GM18867 (cell line): ENCODE measurements around the gene ZBTB32.

ENCODE experiments used
- ATAC-seq: cut with Tn5 transposase; IDR thresholded peaks from one replicate; pipeline ENCODE4 v1.9.1; 2021; ENCODE audit warnings: mild to moderate bottlenecking, moderate library complexity; ENCODE audit not compliant: unreplicated experiment

ZBTB32 gene

DNA sequence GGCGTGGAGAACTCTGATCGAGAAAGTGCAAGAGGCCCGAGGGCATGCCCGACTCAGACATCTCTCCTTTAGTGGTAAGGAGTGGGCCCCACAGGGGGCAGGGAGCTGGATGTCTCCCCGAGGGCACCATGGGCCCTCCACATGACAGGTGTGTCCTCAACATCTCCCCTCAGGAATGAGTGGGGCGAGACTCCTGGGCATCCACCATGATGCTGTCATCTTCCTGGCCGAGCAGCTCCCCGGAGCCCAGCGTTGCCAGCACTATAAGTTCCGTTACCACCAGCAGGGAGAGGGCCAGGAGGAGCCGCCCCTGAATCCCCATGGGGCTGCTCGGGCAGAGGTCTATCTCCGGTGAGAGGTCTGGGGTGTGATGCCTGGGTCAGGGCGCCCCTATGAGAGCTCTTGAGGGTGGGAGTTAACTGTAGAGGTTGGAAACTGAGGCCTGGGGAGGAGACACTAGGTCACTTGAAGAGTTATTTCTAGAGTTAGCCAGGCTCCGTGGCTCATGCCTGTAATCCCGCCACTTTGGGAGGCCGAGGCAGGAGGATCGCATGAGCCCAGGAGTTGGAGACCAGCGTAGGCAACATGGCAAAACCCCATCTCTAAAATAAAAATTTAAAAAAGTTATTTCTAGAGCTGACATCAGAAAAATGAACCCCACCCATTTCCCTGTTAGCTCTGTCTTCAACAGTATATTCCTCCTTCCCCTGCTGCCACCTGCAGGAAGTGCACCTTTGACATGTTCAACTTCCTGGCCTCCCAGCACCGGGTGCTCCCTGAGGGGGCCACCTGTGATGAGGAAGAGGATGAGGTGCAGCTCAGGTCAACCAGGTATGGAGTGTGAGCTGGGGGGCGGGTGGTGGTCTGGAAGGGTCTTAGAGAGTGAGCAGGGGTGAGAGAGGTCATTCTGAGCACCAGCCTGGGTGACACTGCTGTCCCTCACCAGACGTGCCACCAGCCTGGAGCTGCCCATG lies 32.8 kb downstream of the ZBTB32 start:
- no peak for ATAC-seq

DNA sequence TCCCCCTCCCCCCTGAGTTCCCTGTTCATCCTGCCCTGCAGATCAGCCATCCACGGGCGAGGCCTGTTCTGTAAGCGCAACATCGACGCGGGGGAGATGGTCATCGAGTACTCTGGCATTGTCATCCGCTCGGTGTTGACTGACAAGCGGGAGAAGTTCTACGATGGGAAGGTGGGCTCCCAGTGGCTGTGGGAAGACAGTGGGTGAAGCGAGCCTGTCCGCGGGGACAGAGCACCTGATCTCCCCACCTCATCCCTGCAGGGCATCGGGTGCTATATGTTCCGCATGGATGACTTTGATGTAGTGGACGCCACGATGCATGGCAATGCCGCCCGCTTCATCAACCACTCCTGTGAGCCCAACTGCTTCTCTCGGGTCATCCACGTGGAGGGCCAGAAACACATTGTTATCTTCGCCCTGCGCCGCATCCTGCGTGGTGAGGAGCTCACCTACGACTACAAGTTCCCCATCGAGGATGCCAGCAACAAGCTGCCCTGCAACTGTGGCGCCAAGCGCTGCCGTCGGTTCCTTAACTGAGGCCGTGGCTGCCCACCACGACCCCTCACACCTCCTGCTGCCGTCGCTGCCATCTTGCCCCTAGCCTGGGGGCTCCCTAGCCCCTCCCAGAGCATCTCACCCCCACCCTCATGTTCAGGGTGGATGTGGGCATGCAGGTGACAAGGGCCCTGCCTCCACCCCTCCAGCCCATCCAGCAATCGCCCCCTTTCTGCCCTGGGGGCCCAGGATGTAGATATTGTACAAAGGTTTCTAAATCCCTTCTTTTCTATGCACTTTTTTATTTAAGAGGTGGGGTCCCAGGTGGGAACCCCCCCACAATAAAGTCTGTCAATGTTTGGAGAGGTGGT lies 33.9 kb downstream of the ZBTB32 start:
- no peak for ATAC-seq

DNA sequence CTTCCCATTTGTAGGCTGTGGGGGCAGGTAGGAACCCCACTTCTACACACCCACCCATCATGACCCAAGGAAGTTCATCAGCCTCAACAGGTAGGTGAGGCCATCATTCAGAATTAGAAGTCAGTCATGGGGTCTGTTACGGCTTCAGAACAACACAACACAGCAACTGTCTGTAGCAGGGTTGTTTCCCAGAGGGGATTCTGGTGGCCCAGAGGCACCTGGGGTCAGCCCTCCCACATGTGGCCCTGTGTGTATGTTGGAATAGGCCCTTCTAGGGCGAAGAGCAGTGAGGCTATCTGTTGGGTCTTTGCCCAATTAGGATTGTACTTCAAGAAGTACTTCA lies 34.5 kb downstream of the ZBTB32 start:
- ATAC-seq, result no peak

DNA sequence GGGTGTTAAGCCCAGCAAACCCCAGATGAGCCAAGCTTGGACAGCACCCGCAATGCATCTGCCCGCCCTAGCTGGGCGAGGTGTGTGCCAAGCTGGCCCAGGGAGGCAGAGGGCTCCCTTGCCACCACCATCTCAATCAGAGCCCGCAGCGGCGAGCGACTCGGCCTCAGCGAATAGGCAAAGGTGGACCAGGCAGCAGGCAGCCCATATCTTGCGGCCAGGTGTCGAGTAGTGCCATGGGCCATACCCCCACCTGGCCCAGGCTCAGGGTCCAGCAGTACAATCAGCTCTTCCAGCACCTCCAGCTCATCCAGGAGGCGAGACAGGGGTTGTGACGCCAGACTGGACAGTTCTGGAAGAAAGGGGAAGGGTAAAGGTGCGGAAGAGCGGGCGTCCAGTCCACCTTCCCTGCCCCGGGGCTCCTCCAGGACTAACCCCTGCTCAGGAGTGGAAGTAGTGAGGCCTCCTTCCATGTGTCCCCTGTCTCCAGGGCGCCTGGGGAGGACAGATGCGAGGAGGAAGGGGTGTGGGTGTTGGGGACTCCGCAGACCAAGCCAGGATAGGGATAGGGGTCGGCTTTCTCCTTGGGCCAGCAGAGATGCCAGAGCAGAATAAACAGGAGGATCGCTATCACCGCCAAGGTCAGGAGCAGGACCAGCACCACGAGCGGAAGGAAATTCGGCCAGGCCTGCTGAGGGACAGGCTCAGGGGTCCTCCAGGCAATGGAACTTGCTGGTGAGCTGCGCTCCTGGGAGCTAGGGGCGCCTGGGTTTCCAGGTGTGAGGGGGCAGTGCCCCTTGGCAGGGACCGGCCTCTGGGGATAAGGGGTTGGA lies 35.1 kb downstream of the ZBTB32 start:
- no peak for ATAC-seq

DNA sequence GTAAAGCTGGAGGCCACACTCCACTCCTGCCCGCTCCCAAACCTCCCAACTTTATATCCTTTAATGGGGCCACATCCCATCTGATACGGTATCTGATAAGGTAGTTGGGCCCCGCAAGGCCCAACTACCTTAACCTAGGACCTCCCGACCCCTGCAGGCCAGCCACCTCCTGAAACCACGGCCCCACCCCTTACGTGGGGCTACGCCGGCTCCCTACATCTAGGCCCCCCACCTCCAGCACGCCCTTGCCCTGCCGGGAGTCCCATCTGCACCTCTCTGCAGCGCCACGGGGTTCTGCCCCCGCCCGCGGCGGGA lies 35.7 kb downstream of the ZBTB32 start:
- no peak for ATAC-seq

DNA sequence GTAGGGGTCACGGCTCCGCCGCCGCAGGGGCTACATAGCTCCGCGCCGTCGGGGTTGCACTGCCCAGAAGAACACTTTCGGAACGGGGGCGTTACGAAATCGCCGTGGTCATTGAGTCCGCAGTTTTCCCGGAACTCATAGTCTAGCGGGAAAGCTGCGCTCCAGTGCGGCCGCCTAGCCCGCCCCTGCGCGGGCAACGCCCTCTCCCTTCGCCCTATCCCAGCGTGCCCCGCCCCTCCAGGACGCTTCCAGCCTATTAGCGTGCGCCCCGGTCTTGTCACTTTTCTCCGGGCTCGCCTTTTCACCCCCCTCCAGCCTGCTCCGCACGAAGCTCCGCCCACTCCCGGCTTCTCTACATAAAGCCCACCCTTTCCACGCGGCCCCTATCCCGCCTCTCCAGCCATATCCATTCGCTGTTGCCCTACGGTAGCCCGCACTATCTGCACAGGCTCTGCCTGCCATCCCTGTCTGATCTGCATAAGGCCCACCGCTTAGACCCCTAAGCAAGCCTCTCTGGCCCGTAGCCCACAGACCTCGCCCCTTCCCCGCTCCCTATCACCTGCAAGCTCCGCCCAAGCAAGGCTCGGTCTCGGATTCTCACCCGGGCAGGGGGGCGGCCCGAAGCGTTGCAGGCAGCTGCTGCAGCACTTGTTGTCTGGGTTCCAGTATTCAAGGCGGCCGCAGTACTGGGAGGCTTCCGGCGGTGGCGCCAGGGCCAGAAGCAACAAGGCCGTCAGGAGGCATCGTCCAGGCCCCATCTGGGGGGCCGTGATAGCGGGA lies 36.3 kb downstream of the ZBTB32 start:
- peak; percentile 50 for ATAC-seq

DNA sequence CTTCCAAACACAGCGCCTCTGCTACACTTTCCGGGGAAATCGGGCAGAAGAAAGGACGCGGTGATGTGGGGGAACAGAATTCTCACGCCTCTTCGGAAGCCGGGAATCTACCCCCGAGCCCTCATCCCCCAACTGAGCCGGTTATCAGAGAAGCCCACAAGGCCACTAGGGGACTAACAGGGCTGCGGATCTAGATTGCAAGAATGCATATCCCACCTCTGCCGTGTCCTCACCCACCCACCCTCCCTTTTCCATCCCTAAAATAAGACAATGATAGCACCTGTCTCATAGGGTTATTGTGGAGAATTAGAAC lies 36.8 kb downstream of the ZBTB32 start:
- ATAC-seq, result no peak

DNA sequence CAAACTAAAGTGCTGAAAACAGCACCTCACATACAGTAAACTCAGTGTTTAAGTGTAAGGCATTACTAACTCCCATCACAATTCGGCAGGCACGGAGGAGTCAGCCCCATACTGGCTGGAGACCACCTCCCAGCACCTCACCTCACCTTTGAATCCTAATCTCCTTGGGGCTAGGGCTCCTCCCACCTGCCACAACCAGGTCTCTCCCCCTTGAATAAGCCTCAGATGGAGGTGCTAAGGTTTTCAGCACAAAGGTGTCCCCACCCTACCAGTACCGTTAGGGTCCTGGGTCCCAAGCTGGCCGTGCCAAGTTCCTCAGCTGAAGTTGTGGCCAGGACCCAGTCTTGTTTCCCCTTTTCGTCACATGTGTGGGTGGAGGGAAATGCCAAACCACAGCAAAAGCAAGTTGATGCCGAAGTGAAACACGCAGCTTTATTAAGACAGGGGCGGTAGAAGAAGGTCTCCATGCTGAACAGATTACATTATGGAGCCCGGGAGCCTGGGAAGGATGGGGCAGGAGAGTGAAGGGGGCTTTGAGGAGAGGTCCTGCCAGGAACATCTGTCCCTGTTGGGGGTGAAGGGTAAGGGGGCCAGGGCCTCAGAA lies 37.9 kb downstream of the ZBTB32 start, which contains the start of gene IGFLR1:
Gene IGFLR1, minus strand, starts transcription at position 332 of the 604 bp plus-strand sequence. CDS start 1,272 bp downstream, outside the sequence.
- no peak for ATAC-seq

DNA sequence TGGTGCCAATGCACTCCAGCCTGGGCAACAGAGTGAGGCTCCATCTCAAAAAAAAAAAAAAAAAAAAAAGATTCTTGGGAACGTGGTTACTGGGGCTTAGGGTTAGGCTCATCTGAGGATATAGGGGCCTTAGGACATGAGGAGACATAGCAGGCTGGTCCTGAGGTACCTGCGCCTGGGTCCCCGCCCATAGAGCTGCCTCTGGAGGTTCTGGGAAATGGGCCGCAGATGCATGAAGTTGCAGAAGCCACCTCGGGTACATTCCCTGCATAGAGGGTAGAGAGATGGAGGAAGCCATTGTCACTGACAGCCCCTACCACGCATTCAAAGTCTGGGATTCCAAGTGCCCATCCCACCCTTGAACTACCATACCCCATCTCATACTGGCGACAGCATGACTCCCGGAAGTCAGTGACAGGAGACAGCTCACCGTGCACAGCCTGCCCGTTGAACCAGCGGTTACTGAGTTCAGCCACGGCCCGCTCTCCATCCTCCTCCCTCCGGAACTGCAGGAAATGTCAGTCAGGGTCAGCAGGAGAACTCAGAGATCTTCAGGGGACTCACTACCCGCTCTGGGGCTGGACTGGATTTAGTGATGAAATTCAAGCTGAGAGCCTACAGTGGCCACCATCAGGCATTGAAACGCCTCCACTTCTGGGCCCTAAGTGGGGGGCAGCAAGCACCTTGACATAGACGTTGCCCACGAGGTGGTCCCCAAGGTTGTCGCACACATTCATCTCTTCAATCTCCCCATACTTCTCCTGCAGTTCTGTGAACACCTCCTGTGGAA lies 39.5 kb downstream of the ZBTB32 start:
- no peak for ATAC-seq

DNA sequence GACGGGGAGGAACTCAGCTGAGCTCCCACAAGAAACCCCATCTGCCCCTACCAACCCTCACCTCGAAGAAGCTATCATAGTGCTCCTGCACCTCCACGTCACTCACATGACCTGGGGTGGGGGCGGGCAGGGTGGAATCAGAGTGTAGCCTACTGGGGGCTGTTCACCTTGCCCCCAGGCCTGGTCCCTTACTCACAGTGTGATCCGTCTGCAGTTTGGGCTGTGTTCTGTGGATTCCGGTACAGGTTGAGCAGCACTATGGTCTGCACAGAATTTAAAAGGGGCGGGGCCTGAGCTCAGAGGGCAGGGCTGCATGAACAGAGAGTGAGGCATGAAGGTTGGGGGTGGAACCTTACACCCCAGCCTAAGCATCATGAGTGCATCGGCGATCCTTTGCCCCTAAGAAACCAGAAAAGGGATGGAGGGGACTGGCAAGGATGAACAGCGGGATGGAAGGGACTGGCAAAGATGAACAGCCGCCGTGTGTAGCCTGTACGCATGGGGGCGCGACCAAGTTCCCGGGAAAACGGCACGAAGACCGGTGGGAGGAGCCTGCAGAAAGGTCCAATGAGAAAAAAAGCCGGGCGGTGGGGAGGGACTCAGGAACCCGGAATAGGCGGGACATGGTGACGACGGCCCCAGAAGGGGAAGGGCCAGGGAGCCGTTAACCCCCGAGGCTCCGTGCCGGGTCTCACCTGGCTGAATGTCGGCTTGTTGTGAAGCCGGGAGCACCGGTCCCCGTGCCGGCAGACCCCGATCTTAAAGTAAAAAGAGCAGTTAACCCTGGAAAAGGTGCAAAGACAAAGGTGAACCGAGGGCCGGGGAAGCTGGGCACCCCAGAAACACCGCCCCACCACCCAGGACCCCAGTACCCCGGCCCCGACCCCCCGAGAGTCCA lies 40.3 kb downstream of the ZBTB32 start:
- ATAC-seq, result peak; percentile 41

DNA sequence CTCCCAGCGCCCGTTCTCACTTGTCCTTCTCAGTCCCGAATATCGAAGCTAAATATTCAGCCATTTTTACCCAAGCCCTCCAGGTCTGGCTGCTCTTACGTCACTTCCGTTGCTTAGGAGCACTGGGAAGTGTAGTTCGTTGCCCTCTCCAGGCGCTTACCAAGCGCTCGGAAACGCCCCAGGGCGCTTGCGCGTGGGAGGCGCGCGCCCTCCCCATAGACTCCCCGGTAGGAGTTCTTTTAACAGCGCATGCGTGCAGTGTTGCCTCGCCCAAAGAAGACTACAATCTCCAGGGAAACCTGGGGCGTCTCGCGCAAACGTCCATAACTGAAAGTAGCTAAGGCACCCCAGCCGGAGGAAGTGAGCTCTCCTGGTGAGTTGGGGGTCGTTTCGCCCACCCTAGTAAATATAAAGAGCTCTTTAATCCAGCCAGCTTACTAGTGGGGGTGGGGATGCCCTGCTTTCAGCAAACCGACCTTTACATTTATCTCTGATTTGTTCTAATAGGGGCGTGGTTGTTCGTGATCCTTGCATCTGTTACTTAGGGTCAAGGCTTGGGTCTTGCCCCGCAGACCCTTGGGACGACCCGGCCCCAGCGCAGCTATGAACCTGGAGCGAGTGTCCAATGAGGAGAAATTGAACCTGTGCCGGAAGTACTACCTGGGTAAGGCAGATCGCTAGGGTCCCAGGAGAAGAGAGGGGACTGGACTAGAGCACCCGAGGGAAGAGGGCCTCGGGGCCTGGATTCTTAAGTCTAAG lies 41.1 kb downstream of the ZBTB32 start, which contains the start of the genes PSENEN and U2AF1L4:
Gene PSENEN, plus strand, starts transcription at position 324 of the 759 bp plus-strand sequence. Its CDS starts 280 bp downstream, at position 604.
Gene U2AF1L4, minus strand, starts transcription at position 91 of the 759 bp plus-strand sequence. Its CDS starts 27 bp downstream, at position 64.
- ATAC-seq, result peak; percentile 36

DNA sequence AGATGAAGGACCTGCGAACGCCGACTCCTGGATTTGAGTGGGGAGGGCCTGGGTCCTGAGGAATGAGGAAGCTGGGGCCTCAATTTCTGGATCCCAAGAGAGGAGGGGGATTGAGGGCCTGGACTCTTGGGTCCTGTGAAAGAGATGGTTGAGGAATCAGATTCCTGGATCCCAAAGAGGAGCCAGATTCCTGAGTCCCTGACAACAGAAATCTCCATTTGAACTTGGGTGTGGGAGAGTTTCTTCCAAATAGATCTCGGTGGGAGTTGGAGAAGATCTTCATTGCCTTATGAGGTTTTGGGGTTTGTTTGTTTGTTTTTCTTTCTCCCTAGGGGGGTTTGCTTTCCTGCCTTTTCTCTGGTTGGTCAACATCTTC lies 41.7 kb downstream of the ZBTB32 start:
- ATAC-seq, result no peak

DNA sequence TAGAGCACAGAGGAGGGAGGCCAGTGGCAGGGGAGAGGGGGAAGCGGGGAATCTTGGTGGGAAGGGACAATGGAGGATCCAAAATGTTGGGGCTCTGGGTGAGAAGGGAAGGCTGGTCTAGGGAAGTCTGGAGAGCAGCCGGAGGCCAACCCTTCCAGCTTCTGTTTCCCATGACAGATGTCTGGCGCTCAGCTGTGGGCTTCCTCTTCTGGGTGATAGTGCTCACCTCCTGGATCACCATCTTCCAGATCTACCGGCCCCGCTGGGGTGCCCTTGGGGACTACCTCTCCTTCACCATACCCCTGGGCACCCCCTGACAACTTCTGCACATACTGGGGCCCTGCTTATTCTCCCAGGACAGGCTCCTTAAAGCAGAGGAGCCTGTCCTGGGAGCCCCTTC lies 42.2 kb downstream of the ZBTB32 start:
- no peak for ATAC-seq

DNA sequence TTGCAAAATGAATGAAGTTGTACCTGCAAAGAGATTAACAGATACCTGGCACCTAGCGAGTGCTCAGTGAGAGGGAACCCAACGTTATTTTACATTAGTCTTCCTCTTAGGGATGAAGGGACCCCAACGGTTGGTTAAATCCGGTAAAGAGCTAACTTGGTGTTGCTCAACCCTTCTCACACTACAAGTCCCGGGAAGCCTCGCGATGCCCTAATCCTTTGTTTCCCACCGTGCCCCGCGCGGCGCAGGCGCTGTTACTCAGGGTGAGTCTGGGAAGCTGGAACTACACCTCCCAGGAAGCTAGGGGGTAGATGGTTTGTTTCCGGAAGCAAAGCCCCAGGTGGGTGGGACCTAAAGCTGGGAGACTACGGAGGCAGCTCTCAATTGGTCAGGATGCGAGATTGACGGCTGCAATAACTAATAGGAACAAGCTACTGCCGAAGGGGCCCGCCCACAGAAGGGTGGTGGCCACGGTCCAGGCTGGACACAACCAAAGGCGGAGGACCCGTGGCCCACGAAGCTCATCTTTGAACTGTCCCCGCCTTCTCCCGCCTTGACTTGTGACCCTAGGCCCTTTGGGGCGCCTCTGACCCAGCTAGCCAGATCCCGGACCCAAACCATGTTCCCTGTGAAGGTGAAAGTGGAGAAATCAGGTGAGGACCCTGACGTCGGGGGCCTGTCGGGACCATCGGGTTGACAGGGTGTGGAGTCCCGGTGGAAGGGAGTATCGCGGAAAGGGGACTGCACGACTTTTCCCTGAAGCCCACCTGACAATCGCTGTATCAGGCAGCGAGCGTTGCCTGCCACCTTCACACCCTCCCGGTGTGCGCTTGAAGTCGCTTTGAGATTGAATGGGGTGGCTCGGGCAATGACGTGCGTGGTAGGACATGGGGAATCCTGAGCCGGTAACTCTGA lies 44.0 kb downstream of the ZBTB32 start, which contains the start of gene LIN37:
Gene LIN37, plus strand, starts transcription at position 471 of the 915 bp plus-strand sequence. Its CDS starts 149 bp downstream, at position 620.
- peak; percentile 63 for ATAC-seq

DNA sequence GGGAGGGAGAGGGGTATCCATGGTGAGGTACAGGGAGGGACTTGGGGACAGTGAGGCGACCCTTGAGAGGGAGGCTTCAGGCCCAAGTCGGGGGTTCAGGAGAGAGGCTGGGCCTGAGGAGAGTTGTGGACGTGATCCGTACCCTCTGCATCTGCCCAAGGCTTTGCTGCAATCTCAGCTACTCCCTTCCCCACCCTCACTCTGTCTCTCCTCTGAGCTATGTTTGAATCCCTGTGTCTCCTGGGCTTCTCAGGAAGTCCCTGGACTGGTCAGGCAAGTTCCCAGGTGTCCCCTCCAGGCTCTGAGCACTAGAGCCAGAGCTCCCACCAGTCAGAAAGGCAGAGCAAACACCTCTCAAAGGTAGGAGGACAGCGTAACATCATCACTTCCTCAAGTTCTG lies 45.8 kb downstream of the ZBTB32 start:
- ATAC-seq, result no peak
